K562 (cell line): ENCODE results near the gene COL28A1. TPM values are rescaled to one million over a fixed set of nuclear protein-coding genes. Genes with fewer than 3 reads are reported as not detected.

ENCODE experiments used
- ATAC-seq: fragments of 200-7000 bp; cut with Tn5 transposase; 3 replicates; pipeline ENCODE4 v1.9.1; 2020; ENCODE audit warnings: moderate library complexity
- BruUV-seq: library from RNA; stranded (reverse); fragments of 400-500 nt; replicated peaks from 2 replicates; lab custom pipeline; 2021; lab: Mats Ljungman, UMichigan
- CTCF ChIA-PET: fragments of 300-600 bp; formaldehyde crosslinking; extraction: SDS; loops from one replicate; lab custom pipeline; 2021; ENCODE audit warnings: low intra/inter-chr PET ratio; lab: Yijun Ruan, JAX
- POLR2A ChIA-PET: fragments of 300-600, 350-650 bp; sonication (Branson Sonifier 250); formaldehyde crosslinking; extraction: SDS; loops from one replicate; lab custom pipeline; 2021; ENCODE audit warnings: antibody characterized with exemption, inconsistent platforms; lab: Yijun Ruan, JAX
- DNase-seq, 4 experiments: peaks; one replicate each; pipeline versions ENCODE4 v3.0.0 to v3.0.0-alpha.2; 2011 to 2018; ENCODE audit warnings: low spot score in 3 of 4, mixed read lengths in 3 of 4; ENCODE audit errors: extremely low read depth in 1 of 4
- FAIRE-seq: peaks from 2 replicates; lab custom pipeline; 2011; peaks lifted over from hg19 to GRCh38; lab: Jason Lieb, UNC
- H2AFZ ChIP-seq: 2 replicates; pipeline ENCODE4 v1.6.0; 2011; ENCODE audit warnings: low read depth, low read length, control low read depth, inconsistent platforms
- H3K27ac ChIP-seq: fragments of 200-600 bp; 3 replicates; pipeline ENCODE4 v1.8.0; 2011; ENCODE audit warnings: low read depth, mild to moderate bottlenecking, control low read depth, inconsistent platforms, low read length, moderate library complexity, mixed read lengths; ENCODE audit errors: extremely low read depth
- H3K27me3 ChIP-seq, 2 experiments: fragments of 300-600 bp in 1 of 2; 2 replicates in 1 of 2; 3 replicates in 1 of 2; pipeline versions ENCODE4 v1.6.0 to v1.8.0; 2011; ENCODE audit warnings: inconsistent platforms in 2 of 2, low read length in 2 of 2, mild to moderate bottlenecking in 1 of 2, mixed read lengths in 1 of 2, moderate library complexity in 1 of 2; ENCODE audit not compliant: control insufficient read depth in 2 of 2, insufficient read depth in 2 of 2
- H3K36me3 ChIP-seq: fragments of 300-600 bp; 3 replicates; pipeline ENCODE4 v1.8.0; 2011; ENCODE audit warnings: mild to moderate bottlenecking, low read length, inconsistent platforms; ENCODE audit not compliant: control insufficient read depth, insufficient read depth
- H3K4me1 ChIP-seq, 2 experiments: fragments of 200-600 bp in 1 of 2; replicated peaks in 1 of 2; 2 replicates in 1 of 2; 3 replicates in 1 of 2; pipeline versions ENCODE4 v1.5.1 to v1.8.0; 2011; ENCODE audit warnings: inconsistent platforms in 2 of 2, low read length in 2 of 2, mild to moderate bottlenecking in 1 of 2, mixed read lengths in 1 of 2, moderate library complexity in 1 of 2; ENCODE audit not compliant: control insufficient read depth in 2 of 2, insufficient read depth in 2 of 2
- H3K4me2 ChIP-seq: 2 replicates; pipeline ENCODE4 v1.6.1; 2011; ENCODE audit warnings: low read length, control low read depth, inconsistent platforms, mixed read lengths; ENCODE audit not compliant: insufficient read depth
- H3K4me3 ChIP-seq: fragments of 200-600 bp; sonication (generic), shearing (Covaris generic); 2 replicates; pipeline ENCODE4 v1.5.1; 2016; ENCODE audit warnings: control low read depth, inconsistent platforms
- H3K79me2 ChIP-seq: fragments of 200-600 bp; 3 replicates; pipeline ENCODE4 v1.8.0; 2011; ENCODE audit warnings: low read length, inconsistent platforms; ENCODE audit not compliant: control insufficient read depth, insufficient read depth
- H3K9ac ChIP-seq, 2 experiments: 2 replicates each; pipeline versions ENCODE4 v1.6.0 to v1.6.1; 2011; ENCODE audit warnings: low read depth in 2 of 2, low read length in 2 of 2, control low read depth in 1 of 2, inconsistent platforms in 1 of 2, mild to moderate bottlenecking in 1 of 2, mixed read lengths in 1 of 2; ENCODE audit not compliant: insufficient read depth in 1 of 2
- H3K9me1 ChIP-seq: one replicate; pipeline ENCODE4 v1.6.0; 2011; ENCODE audit warnings: inconsistent platforms, mild to moderate bottlenecking, low read length, moderate library complexity; ENCODE audit not compliant: control insufficient read depth, insufficient read depth
- H3K9me3 ChIP-seq: replicated peaks from 2 replicates; pipeline ENCODE4 v1.5.1; 2011; ENCODE audit warnings: low read depth, low read length, inconsistent platforms; ENCODE audit not compliant: control insufficient read depth, insufficient read depth
- H4K20me1 ChIP-seq: replicated peaks from 2 replicates; pipeline ENCODE4 v1.6.1; 2011; ENCODE audit warnings: low read length, inconsistent platforms, mixed read lengths; ENCODE audit not compliant: control insufficient read depth, insufficient read depth
- BRF2 ChIP-seq: IDR thresholded peaks from 3 replicates; pipeline ENCODE4 v1.6.1; 2011; ENCODE audit warnings: borderline replicate concordance, mild to moderate bottlenecking; ENCODE audit not compliant: insufficient read length, insufficient read depth
- ELK3 ChIP-seq: fragments of 450-650 bp; formaldehyde crosslinking; IDR thresholded peaks from 2 replicates; pipeline ENCODE4 v1.4.0; 2020; ENCODE audit warnings: mild to moderate bottlenecking
- ESRRB ChIP-seq: fragments of 250-450 bp; sonication (Bioruptor Pico); IDR thresholded peaks from 2 replicates; pipeline ENCODE4 v1.5.0; 2020; ENCODE audit warnings: mild to moderate bottlenecking, moderate library complexity, borderline replicate concordance
- EWSR1 ChIP-seq: fragments of 450-650 bp; IDR thresholded peaks from 2 replicates; pipeline ENCODE4 v1.6.1; 2018; ENCODE audit warnings: borderline replicate concordance, mild to moderate bottlenecking, low read depth, moderate library complexity; ENCODE audit not compliant: partially characterized antibody
- GABPA ChIP-seq: fragments of 200-800 bp; sonication (Bioruptor generic); conservative IDR thresholded peaks from 2 replicates; pipeline ENCODE4 v1.6.1; 2016; ENCODE audit warnings: low read depth, missing genetic modification characterization, missing compliant biosample characterization
- KLF16 ChIP-seq: IDR thresholded peaks from 2 replicates; pipeline ENCODE4 v1.6.1; 2016; ENCODE audit warnings: antibody characterized with exemption
- MCM3 ChIP-seq: fragments of 450-650 bp; IDR thresholded peaks from 2 replicates; pipeline ENCODE4 v1.6.1; 2016
- RFX1 ChIP-seq: fragments of 450-650 bp; IDR thresholded peaks from 2 replicates; pipeline ENCODE4 v1.6.1; 2016; ENCODE audit warnings: mild to moderate bottlenecking, moderate library complexity
- SREBF1 ChIP-seq: fragments of 150-350 bp; IDR thresholded peaks from 2 replicates; pipeline ENCODE4 v1.6.1; 2014; ENCODE audit warnings: antibody characterized with exemption, low read depth, low read length, borderline replicate concordance
- SRSF9 ChIP-seq: fragments of 200-400 bp; formaldehyde crosslinking; IDR thresholded peaks from 2 replicates; pipeline ENCODE4 v1.6.1; 2017; ENCODE audit warnings: low read depth, low read length, borderline replicate concordance
- TCF3 ChIP-seq: sonication (generic); formaldehyde crosslinking; IDR thresholded peaks from 2 replicates; pipeline ENCODE4 v1.4.0; 2020; ENCODE audit warnings: mild to moderate bottlenecking, missing genetic modification reagents
- ZNF224 ChIP-seq: sonication (generic); formaldehyde crosslinking; IDR thresholded peaks from 2 replicates; pipeline ENCODE4 v1.8.0; 2022; ENCODE audit warnings: mild to moderate bottlenecking, missing genetic modification reagents
- ZNF77 ChIP-seq: fragments of 250-450 bp; sonication (Bioruptor Pico); IDR thresholded peaks from 2 replicates; pipeline ENCODE4 v1.5.0; 2020
- WGBS: fragments of 100-300 bp; shearing (Covaris generic); methylation state at CpG from one replicate; pipeline ENCODE4 v1.1.6; 2016; ENCODE audit warnings: low coverage, mixed read lengths; ENCODE audit not compliant: insufficient coverage; ENCODE audit errors: missing lambda C conversion rate; 5-methylcytosine and 5-hydroxymethylcytosine counted together
- in situ Hi-C: fragments of 300-500 bp; cut with MboI; formaldehyde crosslinking; loops from 4 replicates; pipeline ENCODE4 v1.15.0; 2018; ENCODE audit warnings: inconsistent platforms, mixed read lengths
- intact Hi-C: fragments of 100-400 bp; cut with micrococcal nuclease; formaldehyde crosslinking; loops from 2 replicates; pipeline ENCODE4 v1.14.2; 2022
- polyA plus RNA-seq, 8 experiments: library from polyadenylated mRNA; depleted of rRNA in 4 of 8; stranded (reverse) in 5 of 8; unstranded in 3 of 8; fragments of >200 nt; fragmentation: Nextera tagmentation in 2 of 8; fragmentation: Illumina TruSeq in 1 of 8; extraction: Ambion mirVana in 2 of 8; extraction: Trizol in 1 of 8; gene quantifications; 2 replicates each; pipeline versions ENCODE4 v1.2.1 to v1.2.3, GENCODE V29; 2011 to 2014; ENCODE audit warnings: inconsistent platforms in 1 of 8, missing spikeins in 1 of 8
- total RNA-seq, 7 experiments: library from RNA; depleted of rRNA in 6 of 7; stranded (reverse); fragments of >200 nt in 6 of 7; fragmentation: Illumina TruSeq in 2 of 7; extraction: Trizol in 2 of 7; gene quantifications; 2 replicates each; pipeline versions ENCODE4 v1.2.1 to v1.2.3, GENCODE V29; 2011 to 2021; ENCODE audit warnings: low replicate concordance in 1 of 7

COL28A1 gene
- total and polyA plus RNA-seq, 9 of the 15 experiments (the other 6 are each of a cell fraction or from before 2014, with no cell fraction given), result 0.03 to 0.13 (median 0.05) TPM; not detected in 3

DNA sequence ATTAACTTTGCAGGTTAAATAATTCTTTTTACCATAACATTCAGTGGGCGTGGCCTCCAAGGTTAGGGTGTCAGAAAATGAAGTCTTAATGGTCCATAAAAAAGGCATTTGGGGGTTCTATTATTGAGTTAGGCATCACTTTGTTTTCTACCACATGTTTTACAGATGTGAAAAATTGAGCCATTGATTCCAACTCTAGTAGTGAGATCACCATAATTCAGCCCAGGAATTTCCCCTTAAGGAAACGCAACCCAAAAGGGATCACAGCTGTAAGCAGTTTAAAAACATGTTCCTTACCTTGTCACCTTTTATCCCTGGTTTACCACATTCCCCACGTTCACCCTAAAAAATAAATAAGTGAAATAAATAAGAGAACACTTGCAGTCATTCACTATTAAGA lies 24.9 kb downstream of the COL28A1 start:
- no peaks in the 10 kb centered on the region for H3K27me3 ChIP-seq
- BruUV-seq, result no TSS peak
- ATAC-seq, result no peak
- no peaks in the 10 kb centered on the region for H3K79me2 ChIP-seq
- no peak overlapping the region for H3K27ac ChIP-seq
- WGBS, result 3% methylated on average over 3 of the region's 3 CpGs
- no peak overlapping the region for H3K9ac ChIP-seq
- H4K20me1 ChIP-seq, result no peaks in the 10 kb centered on the region
- H3K9me1 ChIP-seq, result no peaks in the 10 kb centered on the region
- H3K4me1 ChIP-seq, result no peaks in the 10 kb centered on the region
- ChIA-PET CTCF (no interaction called here), POLR2A (no interaction called here)
- H3K36me3 ChIP-seq, result no peaks in the 10 kb centered on the region
- no peak overlapping the region for H3K4me2 ChIP-seq
- H3K4me3 ChIP-seq, result no peak overlapping the region
- DNase-seq, result no peak
- no peak for FAIRE-seq
- intact Hi-C loops (no loop called here), in situ Hi-C loops (no loop called here)
- H2AFZ ChIP-seq, result no peak overlapping the region
- H3K9me3 ChIP-seq, result no peaks in the 10 kb centered on the region
- TF ChIP-seq TCF3 (no peak), MCM3 (no peak), GABPA (tag) (no peak), SRSF9 (no peak), ZNF77 (CRISPR knock-in tag) (no peak), ESRRB (CRISPR knock-in tag) (no peak), KLF16 (no peak)

GRCh38 chr7:7505915-7506314 lies 29.8 kb downstream of the COL28A1 start:
- in situ Hi-C loops (no loop called here), intact Hi-C loops (no loop called here)
- POLR2A ChIA-PET, result no interaction called here
- H2AFZ ChIP-seq, result no peak overlapping the region
- H3K4me2 ChIP-seq, result no peak overlapping the region
- ATAC-seq, result no peak
- H3K4me1 ChIP-seq, result no peaks in the 10 kb centered on the region
- TF ChIP-seq RFX1 (no peak), EWSR1 (no peak), SREBF1 (no peak), ZNF224 (CRISPR knock-in tag) (no peak), BRF2 (no peak), ELK3 (no peak)
- CTCF ChIA-PET, result no interaction called here
- 2% methylated on average over 6 of the region's 6 CpGs for WGBS
- BruUV-seq, result no TSS peak
- no peaks in the 10 kb centered on the region for H4K20me1 ChIP-seq
- H3K27me3 ChIP-seq, result no peaks in the 10 kb centered on the region; a peak in 1 of 5 replicates
- H3K79me2 ChIP-seq, result no peaks in the 10 kb centered on the region
- FAIRE-seq, result no peak
- no peaks in the 10 kb centered on the region for H3K36me3 ChIP-seq
- no peak for DNase-seq
- H3K27ac ChIP-seq, result no peak overlapping the region
- H3K9ac ChIP-seq, result no peak overlapping the region
- H3K4me3 ChIP-seq, result no peak overlapping the region
- H3K9me1 ChIP-seq, result no peaks in the 10 kb centered on the region
- H3K9me3 ChIP-seq, result no peaks in the 10 kb centered on the region
